ENCODE measurements around the gene ZBTB7C.

ZBTB7C gene

DNA sequence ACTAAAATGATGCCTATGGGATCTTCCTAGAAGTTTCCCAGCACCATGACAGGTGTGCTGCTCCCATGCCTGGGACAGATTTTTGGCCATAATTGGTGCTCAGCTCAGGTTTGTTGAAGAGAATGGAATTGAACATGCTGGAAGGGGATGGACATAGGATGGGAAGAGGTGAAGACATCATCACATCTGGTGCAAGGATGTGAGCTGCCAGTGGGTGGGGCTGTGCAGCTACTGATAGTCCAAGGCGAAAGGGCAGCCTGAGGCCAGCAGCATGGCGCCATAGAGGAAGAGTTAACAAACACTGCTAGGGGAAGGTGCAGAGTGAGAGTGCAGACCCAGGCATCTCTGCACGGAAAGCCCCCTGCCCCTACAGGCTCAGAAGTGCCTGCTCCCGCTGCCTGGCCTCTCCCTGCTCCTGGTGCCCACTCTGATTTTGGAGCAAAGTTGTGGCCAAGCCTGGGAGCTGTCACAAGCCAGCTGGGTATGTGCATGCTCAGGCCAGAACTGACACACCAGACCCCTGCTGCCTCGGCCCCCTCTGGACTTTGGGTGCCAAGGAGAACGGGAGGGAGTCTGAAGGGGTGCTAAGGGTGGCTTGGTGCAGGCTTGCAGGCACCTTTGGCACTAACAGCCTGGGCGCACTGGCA, 178.6 kb downstream of the ZBTB7C start:
- H3K36me3 ChIP-seq (ENCODE audit: insufficient read depth, low read length) = no peaks in the 10 kb centered on the region
- no peak overlapping the region for H3K4me3 ChIP-seq (ENCODE audit: low read depth in 1 of 2, low read length in 2 of 2)
- H3K27ac ChIP-seq (ENCODE audit: low read depth, low read length) = no peak overlapping the region
- H3K9ac ChIP-seq (ENCODE audit: low read length) = no peak overlapping the region
- H3K27me3 ChIP-seq (ENCODE audit: control insufficient read depth in 1 of 2, insufficient read depth in 2 of 2, low read length in 2 of 2) = no peaks in the 10 kb centered on the region
- H3K4me1 ChIP-seq (ENCODE audit: insufficient read depth, low read length) = no peaks in the 10 kb centered on the region
- H3K9me3 ChIP-seq (ENCODE audit: low read length) = no peaks in the 10 kb centered on the region

DNA sequence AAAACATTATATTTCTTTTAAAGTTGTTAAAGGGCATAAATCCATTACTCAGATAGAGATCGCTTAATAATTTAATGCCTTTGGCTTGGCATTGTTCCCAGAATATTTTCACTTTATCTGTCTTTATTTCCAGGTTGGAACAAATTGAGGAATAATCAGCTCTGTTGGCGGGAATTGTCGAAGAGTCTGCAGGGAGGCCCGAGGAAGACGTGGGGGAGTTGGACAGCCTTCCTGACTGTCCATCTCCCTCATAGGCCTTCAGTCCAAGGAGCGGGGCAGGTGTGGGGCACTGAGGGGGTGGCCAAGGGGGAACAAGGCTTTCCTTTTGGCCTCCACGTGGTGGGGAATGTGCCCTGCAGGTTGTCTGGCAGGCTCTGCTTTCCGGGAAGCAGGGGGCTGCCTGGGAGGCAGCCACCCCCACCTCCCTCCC, 179.6 kb downstream of the ZBTB7C start:
- Histone ChIP-seq H3K4me3 (ENCODE audit: low read depth in 1 of 2, low read length in 2 of 2) (no peak overlapping the region), H3K36me3 (ENCODE audit: insufficient read depth, low read length) (no peaks in the 10 kb centered on the region), H3K27ac (ENCODE audit: low read depth, low read length) (no peak overlapping the region), H3K9me3 (ENCODE audit: low read length) (no peaks in the 10 kb centered on the region), H3K27me3 (ENCODE audit: control insufficient read depth in 1 of 2, insufficient read depth in 2 of 2, low read length in 2 of 2) (no peaks in the 10 kb centered on the region), H3K9ac (ENCODE audit: low read length) (no peak overlapping the region), H3K4me1 (ENCODE audit: insufficient read depth, low read length) (no peaks in the 10 kb centered on the region)

DNA sequence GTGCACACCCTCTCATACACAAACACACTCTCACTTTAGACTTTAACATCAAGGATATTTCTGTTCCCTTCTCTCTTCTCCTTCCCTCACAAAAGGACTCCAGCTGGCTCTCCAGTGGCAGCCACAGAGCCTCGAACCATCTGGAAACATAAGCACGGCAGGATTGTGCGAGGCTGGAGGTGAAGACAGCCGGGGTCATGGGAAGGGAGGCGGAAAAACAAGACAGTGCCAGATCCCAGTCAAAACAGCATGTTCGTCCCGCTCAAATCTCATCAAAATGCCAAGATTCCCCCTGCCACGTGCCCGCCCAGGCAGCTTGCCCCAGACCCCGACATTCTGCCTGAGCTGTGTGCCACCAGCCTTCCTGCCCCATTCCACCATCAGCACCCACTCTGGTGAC, 180.3 kb downstream of the ZBTB7C start:
- Histone ChIP-seq H3K4me3 (ENCODE audit: low read depth in 1 of 2, low read length in 2 of 2) (no peak overlapping the region), H3K27me3 (ENCODE audit: control insufficient read depth in 1 of 2, insufficient read depth in 2 of 2, low read length in 2 of 2) (no peaks in the 10 kb centered on the region), H3K9ac (ENCODE audit: low read length) (no peak overlapping the region), H3K27ac (ENCODE audit: low read depth, low read length) (no peak overlapping the region), H3K9me3 (ENCODE audit: low read length) (no peaks in the 10 kb centered on the region), H3K36me3 (ENCODE audit: insufficient read depth, low read length) (no peaks in the 10 kb centered on the region), H3K4me1 (ENCODE audit: insufficient read depth, low read length) (no peaks in the 10 kb centered on the region)

DNA sequence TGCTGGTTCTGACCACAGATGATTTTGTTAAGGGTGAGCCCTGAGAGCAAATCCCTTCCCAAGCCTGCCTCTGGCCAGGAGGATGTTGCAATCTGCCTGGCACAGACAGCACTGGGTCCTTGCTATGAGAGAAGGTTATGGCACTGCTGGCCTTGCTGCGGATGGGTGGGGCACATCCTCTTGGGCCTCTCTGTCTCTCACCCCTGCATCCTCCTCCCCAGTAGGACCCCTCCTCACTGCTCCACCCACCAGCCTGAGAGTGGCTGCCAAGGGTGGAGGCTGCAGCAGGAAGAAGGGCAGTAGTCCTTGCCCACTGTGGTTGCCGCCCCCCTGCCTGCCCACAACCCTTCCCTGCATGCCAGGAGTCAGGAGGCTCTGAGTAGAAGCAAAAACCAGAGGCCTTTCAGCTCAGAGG, 180.9 kb downstream of the ZBTB7C start:
- H3K36me3 ChIP-seq (ENCODE audit: insufficient read depth, low read length) = no peaks in the 10 kb centered on the region
- H3K4me1 ChIP-seq (ENCODE audit: insufficient read depth, low read length) = no peaks in the 10 kb centered on the region
- H3K27ac ChIP-seq (ENCODE audit: low read depth, low read length) = no peak overlapping the region
- H3K4me3 ChIP-seq (ENCODE audit: low read depth in 1 of 2, low read length in 2 of 2) = no peak overlapping the region
- no peak overlapping the region for H3K9ac ChIP-seq (ENCODE audit: low read length)
- H3K27me3 ChIP-seq (ENCODE audit: control insufficient read depth in 1 of 2, insufficient read depth in 2 of 2, low read length in 2 of 2) = no peaks in the 10 kb centered on the region
- no peaks in the 10 kb centered on the region for H3K9me3 ChIP-seq (ENCODE audit: low read length)

DNA sequence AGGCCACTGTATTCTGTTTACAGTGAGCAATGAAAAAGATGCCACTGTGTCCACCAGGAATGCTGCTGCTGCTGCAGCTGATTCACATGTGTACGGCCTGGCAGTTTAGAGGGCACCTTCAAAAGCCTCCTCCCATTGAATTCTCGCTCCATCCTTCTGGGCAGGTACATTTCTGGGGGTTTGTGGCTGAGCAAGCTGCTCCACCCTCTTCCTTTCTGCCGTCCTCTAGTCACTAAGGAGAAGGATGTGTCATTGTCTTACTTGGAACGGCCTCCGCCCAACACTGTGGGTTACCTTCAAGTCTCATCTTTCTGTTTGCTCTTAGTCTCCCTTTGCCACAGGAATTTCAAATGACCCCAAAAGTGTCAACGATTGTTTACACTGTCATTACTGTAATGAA, 182.0 kb downstream of the ZBTB7C start:
- H3K27ac ChIP-seq (ENCODE audit: low read depth, low read length) = no peak overlapping the region
- H3K27me3 ChIP-seq (ENCODE audit: control insufficient read depth in 1 of 2, insufficient read depth in 2 of 2, low read length in 2 of 2) = no peaks in the 10 kb centered on the region
- no peak overlapping the region for H3K4me3 ChIP-seq (ENCODE audit: low read depth in 1 of 2, low read length in 2 of 2)
- no peak overlapping the region for H3K9ac ChIP-seq (ENCODE audit: low read length)
- peaks cover 3% of the 10 kb centered on the region for H3K4me1 ChIP-seq (ENCODE audit: insufficient read depth, low read length)
- no peaks in the 10 kb centered on the region for H3K9me3 ChIP-seq (ENCODE audit: low read length)
- H3K36me3 ChIP-seq (ENCODE audit: insufficient read depth, low read length) = no peaks in the 10 kb centered on the region

DNA sequence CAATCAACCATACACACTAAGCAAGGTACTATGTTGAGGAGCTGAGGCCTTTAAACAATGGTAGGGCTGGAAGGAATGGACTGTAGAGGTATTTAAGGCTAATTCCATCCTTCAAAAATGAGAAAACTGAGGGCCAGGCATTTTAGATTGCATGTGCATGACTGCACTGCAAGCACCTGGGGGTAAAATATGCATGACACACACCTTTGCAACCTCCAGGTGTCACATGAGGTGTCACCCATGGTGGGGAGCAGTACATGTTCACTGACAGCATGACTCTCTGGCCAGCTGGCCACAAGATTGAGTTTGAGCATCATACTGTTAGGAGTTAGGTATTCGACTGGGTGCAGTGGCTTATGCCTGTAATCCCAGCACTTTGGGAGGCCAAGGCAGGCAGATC, 182.8 kb downstream of the ZBTB7C start:
- Histone ChIP-seq H3K4me1 (ENCODE audit: insufficient read depth, low read length) (peaks cover 5% of the 10 kb centered on the region), H3K27me3 (ENCODE audit: control insufficient read depth in 1 of 2, insufficient read depth in 2 of 2, low read length in 2 of 2) (no peaks in the 10 kb centered on the region), H3K27ac (ENCODE audit: low read depth, low read length) (no peak overlapping the region), H3K9me3 (ENCODE audit: low read length) (no peaks in the 10 kb centered on the region), H3K36me3 (ENCODE audit: insufficient read depth, low read length) (no peaks in the 10 kb centered on the region), H3K4me3 (ENCODE audit: low read depth in 1 of 2, low read length in 2 of 2) (no peak overlapping the region), H3K9ac (ENCODE audit: low read length) (no peak overlapping the region)

DNA sequence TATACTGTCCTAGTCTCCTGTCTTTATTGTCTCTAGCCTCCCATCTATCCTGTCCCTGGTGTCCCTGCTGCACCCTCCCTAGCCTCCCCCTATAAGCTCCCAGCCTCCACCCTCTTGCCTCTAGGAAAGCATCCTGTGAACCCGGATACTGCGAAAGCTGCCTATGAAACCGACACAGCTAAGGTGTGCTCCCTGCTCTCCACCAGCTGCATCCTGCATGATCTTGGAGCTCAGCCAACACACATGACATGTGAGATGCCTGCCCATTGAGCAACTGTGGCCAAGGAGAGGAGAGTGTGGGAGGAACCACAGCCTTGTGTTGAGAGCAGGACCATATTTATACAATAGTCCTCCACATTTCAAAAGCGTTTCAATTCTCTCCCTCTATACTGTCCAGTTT, 187.1 kb downstream of the ZBTB7C start:
- Histone ChIP-seq H3K27ac (ENCODE audit: low read depth, low read length) (no peak overlapping the region), H3K9ac (ENCODE audit: low read length) (no peak overlapping the region), H3K36me3 (ENCODE audit: insufficient read depth, low read length) (no peaks in the 10 kb centered on the region), H3K27me3 (ENCODE audit: control insufficient read depth in 1 of 2, insufficient read depth in 2 of 2, low read length in 2 of 2) (no peaks in the 10 kb centered on the region), H3K4me3 (ENCODE audit: low read depth in 1 of 2, low read length in 2 of 2) (no peak overlapping the region), H3K4me1 (ENCODE audit: insufficient read depth, low read length) (peaks cover 5% of the 10 kb centered on the region), H3K9me3 (ENCODE audit: low read length) (no peaks in the 10 kb centered on the region)

DNA sequence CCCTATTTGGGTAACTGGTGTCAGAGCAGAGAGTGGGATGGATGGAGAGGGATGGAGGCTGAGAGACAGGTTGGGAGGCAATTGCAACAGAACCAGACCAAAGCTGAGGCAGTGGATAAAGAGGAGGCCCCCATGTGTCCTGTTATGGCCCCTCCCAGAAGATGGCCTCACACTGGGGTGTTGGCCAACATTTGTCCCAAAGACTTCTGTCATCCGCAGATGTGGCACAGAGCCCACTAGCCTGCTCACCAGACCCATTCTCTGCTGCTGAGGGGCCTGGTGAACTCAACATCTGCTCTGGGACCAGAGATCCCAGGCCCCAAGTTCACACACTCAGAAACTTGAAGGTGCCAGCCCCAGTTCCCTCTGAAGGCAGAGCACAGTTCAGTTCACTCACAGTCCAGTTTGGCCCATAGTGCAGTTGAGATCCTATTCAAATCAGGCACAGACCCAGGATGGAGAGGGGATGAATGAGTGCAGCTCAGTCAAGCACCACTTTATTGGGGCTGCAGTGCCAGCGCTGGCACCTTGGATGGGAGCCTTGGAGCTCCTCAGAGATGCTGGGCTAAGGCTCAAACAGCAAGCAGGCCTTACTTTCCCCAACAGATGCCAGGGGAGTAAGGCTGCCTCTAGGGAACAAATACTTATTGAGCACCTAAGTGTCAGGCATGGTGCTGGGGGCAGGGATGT, 189.2 kb downstream of the ZBTB7C start:
- Histone ChIP-seq H3K27me3 (ENCODE audit: control insufficient read depth in 1 of 2, insufficient read depth in 2 of 2, low read length in 2 of 2) (no peaks in the 10 kb centered on the region), H3K4me3 (ENCODE audit: low read depth in 1 of 2, low read length in 2 of 2) (no peak overlapping the region), H3K27ac (ENCODE audit: low read depth, low read length) (no peak overlapping the region), H3K36me3 (ENCODE audit: insufficient read depth, low read length) (no peaks in the 10 kb centered on the region), H3K9me3 (ENCODE audit: low read length) (no peaks in the 10 kb centered on the region), H3K4me1 (ENCODE audit: insufficient read depth, low read length) (peaks cover 5% of the 10 kb centered on the region), H3K9ac (ENCODE audit: low read length) (no peak overlapping the region)

DNA sequence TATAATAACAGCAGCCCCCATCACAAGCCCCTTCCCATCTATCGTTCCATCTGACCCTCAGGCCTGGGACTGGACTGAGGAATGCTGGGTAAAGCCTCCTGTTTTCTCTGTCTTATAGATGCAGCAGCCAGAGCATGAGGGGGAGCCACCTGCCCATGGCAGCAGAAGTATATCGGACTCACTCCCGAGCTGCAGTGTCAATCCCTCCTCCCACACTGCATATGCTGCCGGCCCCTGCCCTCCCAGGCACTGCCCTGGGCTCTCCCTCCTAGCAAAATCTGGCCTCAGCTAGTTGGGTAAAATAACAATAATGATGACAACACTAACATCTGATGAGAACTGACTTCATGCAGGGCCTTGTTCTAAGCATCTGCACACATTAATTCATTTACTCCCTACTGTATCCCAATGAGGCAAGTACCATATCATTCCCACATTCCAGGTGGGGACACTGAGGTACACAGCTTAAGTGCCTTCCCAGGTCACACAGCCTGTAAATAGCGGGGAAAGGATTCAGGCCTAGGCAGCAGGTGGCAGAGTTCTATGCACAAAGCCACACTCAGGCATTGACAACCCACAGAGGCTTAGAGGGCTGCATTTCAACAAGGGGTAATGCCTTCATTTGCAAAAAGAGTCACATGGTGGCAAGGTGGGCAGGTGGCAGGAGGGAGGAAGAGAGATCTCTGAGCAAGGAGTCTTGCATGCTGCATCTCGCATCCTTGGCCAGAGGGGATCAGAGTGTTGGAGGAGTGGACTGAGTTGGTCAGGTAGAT, 190.0 kb downstream of the ZBTB7C start:
- peaks cover 5% of the 10 kb centered on the region for H3K4me1 ChIP-seq (ENCODE audit: insufficient read depth, low read length)

DNA sequence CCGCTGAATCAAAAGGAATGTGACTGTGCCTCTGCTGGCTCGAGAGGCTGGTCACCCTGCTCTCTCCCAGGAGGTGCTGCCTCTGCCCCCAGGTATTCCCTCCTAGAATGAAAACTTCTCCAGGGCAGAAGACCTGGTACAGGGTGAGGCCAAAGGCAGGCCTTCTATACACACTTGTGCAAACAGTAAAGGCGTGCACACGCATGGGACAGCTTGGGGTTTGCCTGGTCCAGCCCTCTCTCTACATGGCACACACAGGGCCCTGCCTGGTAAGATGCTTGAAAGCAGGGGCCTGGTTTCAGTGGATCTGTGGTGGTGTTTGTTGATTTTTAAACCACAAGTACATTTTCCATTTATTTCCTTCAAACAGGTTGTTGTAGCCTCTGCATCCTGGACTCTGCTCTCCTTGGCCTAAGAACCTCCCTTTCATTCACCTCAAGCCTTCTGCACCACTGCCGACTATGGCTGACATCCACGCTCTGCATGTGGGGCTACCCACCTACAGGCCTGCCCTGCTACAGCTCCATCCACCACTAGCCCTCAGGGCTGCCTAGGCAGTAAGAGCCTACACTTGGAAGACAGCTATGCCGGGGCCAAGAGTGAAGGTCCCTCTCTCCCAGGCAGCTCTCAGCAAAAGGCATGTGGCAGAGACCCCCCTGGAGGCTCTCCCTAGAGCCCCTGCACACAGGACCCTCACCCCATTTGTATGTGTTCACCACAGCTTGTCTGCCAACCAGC, 190.7 kb downstream of the ZBTB7C start:
- no peaks in the 10 kb centered on the region for H3K36me3 ChIP-seq (ENCODE audit: insufficient read depth, low read length)
- no peak overlapping the region for H3K9ac ChIP-seq (ENCODE audit: low read length)
- no peak overlapping the region for H3K4me3 ChIP-seq (ENCODE audit: low read depth in 1 of 2, low read length in 2 of 2)
- no peaks in the 10 kb centered on the region for H3K27me3 ChIP-seq (ENCODE audit: control insufficient read depth in 1 of 2, insufficient read depth in 2 of 2, low read length in 2 of 2)
- no peaks in the 10 kb centered on the region for H3K9me3 ChIP-seq (ENCODE audit: low read length)
- peaks cover 5% of the 10 kb centered on the region for H3K4me1 ChIP-seq (ENCODE audit: insufficient read depth, low read length)
- no peak overlapping the region for H3K27ac ChIP-seq (ENCODE audit: low read depth, low read length)

More for the DNA sequence above, 190.0 kb downstream of the ZBTB7C start:
- Histone ChIP-seq H3K36me3 (ENCODE audit: insufficient read depth, low read length) (no peaks in the 10 kb centered on the region), H3K9ac (ENCODE audit: low read length) (no peak overlapping the region), H3K27ac (ENCODE audit: low read depth, low read length) (no peak overlapping the region), H3K27me3 (ENCODE audit: control insufficient read depth in 1 of 2, insufficient read depth in 2 of 2, low read length in 2 of 2) (no peaks in the 10 kb centered on the region), H3K9me3 (ENCODE audit: low read length) (no peaks in the 10 kb centered on the region), H3K4me3 (ENCODE audit: low read depth in 1 of 2, low read length in 2 of 2) (no peak overlapping the region)
